ENCODE data around the gene SLC16A5.

The SLC16A5 gene

DNA sequence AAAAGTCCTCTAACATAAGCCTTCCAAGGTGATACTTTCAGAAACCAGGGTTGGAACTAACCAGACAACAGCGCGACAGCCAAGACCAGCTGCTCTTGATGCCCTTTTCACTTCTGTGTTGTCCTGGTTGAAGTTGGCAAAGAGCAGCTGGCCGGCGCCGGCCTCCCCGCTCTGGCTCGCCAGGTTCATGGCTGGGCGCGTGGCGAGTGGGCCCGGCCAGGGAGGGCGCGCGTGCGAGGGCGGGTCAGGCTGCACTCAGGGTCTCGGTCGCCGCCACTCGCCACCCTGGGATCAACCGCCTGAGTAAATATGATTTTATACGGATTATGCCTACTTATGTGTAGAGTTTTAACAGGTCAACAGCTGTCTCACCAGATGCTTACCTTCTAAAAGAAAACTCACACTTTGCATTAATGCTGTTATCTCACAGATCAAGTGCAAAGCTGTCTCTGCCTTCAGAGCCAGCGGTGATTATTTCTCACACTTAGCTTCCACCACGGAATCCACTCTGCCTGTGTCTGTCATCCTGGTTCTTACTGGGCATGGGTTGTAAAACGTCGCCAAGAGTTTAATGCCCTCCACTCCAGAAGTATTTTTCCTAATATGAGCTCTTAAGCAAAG, 27.2 kb upstream of the SLC16A5 start:
- TF ChIP-seq, protein P1, sequence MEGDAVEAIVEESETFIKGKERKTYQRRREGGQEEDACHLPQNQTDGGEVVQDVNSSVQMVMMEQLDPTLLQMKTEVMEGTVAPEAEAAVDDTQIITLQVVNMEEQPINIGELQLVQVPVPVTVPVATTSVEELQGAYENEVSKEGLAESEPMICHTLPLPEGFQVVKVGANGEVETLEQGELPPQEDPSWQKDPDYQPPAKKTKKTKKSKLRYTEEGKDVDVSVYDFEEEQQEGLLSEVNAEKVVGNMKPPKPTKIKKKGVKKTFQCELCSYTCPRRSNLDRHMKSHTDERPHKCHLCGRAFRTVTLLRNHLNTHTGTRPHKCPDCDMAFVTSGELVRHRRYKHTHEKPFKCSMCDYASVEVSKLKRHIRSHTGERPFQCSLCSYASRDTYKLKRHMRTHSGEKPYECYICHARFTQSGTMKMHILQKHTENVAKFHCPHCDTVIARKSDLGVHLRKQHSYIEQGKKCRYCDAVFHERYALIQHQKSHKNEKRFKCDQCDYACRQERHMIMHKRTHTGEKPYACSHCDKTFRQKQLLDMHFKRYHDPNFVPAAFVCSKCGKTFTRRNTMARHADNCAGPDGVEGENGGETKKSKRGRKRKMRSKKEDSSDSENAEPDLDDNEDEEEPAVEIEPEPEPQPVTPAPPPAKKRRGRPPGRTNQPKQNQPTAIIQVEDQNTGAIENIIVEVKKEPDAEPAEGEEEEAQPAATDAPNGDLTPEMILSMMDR (IDR thresholded peaks at IDR 0.05; ENCODE audit: borderline replicate concordance, control extremely low read depth, extremely low read depth, insufficient read depth, missing control alignments), result no peak
- in situ Hi-C loops (cut with MboI; ENCODE audit: low sequenced_read_pairs, unreplicated experiment), result no loop called here
- DNase-seq (ENCODE audit: low spot score), result no peak

DNA sequence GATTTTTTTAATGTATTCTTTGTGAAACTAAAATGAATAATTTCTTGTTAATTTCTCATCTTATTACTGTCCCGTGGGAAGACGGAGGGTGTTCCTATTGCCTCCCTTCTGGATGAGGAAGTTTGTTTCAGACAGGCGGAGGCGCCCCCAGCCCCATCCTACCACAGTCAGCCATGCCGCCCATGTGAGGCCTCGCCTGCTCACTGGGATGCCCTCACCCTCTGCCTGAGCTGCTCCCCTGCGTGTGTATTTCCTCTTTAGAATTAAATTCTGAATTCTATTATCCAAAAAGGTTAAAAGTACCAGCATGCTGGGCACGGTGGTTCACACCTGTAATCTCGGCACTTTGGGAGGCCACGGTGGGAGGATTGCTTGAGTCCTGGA, 26.7 kb upstream of the SLC16A5 start:
- TF ChIP-seq, protein P1 (IDR thresholded peaks at IDR 0.05; ENCODE audit: borderline replicate concordance, control extremely low read depth, extremely low read depth, insufficient read depth, missing control alignments), result no peak
- in situ Hi-C loops (cut with MboI; ENCODE audit: low sequenced_read_pairs, unreplicated experiment), result no loop called here

DNA sequence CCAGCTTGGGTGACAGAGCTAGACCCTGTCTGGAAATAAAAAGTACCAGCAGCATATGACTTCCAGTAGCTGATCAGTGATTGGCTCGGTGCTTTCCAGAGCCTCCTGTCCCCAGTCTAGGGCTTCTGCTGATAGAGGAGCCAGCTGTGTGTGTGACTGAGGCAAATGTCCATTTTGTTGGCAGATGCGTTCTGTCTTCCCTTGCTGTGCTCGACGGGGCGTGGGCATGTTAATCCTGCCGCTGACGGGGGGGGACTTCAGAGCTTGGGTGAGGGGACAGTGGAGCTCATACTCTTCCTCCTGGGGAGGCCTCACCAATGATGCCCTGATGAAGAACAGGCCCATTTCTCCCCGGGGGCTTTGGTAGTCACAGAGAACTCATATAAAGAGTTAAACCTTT, 26.1 kb upstream of the SLC16A5 start:
- in situ Hi-C loops (cut with MboI; ENCODE audit: low sequenced_read_pairs, unreplicated experiment), result no loop called here
- no peak for DNase-seq (ENCODE audit: low spot score)
- TF ChIP-seq, protein P1 (IDR thresholded peaks at IDR 0.05; ENCODE audit: borderline replicate concordance, control extremely low read depth, extremely low read depth, insufficient read depth, missing control alignments), result no peak

More for the DNA sequence above, 26.7 kb upstream of the SLC16A5 start:
- no peak for DNase-seq (ENCODE audit: low spot score)

DNA sequence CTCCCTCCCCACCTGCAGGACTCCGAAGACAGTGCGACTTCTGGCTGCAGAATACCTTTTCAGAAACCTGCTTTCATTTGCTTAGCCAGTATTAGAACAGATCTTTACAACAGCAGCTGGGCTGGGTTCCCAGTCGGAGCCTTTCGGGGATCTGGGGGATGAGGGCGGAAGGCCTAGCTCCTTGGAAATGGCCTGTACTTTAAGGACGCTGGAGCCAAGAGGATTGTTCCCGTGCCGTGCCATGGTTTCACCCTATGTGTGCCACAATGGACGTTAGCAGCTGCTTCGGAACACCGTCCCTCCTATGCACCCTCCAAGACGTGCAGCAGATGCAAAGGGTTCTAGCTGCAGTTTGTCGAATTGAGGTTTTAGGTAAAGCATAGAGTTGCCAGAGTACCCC, 24.6 kb upstream of the SLC16A5 start:
- in situ Hi-C loops (cut with MboI; ENCODE audit: low sequenced_read_pairs, unreplicated experiment), result no loop called here
- no peak for DNase-seq (ENCODE audit: low spot score)
- TF ChIP-seq, protein P1 (IDR thresholded peaks at IDR 0.05; ENCODE audit: borderline replicate concordance, control extremely low read depth, extremely low read depth, insufficient read depth, missing control alignments), result no peak

DNA sequence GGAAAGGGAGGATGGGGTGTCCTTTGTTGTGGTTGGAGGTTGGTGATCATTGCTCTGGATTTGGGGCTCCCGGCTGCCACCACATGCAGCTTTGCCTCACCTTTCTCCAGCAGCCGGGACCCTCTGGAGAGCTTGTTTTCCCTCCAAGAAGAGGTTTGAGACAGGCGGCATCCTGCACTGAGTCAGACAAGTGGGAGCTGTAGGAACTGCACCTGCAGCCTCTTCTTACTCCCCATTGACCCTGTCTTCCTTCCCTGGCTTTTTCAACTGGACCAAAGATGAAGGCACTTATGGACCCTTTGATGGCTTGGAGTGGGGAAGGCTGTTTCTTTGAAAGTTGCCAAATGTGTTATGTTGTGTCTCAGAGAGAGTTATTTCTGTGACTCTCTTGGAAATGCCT, 24.1 kb upstream of the SLC16A5 start:
- in situ Hi-C loops (cut with MboI; ENCODE audit: low sequenced_read_pairs, unreplicated experiment), result no loop called here
- no peak for DNase-seq (ENCODE audit: low spot score)

DNA sequence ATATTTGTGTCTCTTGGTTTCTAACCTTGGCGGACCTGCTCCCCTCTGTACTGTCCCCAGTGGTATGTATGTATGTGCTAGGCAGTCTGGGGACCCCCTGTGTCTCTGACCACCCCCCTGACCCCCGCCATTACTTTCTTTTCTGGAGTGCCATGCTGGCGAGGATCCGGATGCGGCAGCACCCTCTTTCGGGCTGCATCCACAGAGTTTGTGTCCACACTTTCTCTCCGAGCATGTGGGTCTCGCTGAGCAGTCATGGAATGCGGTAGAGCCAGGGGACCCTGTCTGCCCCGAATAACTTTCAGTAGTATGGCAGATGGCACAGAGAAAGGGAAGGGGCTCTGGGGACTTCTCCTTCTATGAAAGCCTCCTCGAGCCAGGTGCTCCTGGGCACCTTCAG, 23.7 kb upstream of the SLC16A5 start:
- in situ Hi-C loops (cut with MboI; ENCODE audit: low sequenced_read_pairs, unreplicated experiment), result no loop called here
- TF ChIP-seq, protein P1 (IDR thresholded peaks at IDR 0.05; ENCODE audit: borderline replicate concordance, control extremely low read depth, extremely low read depth, insufficient read depth, missing control alignments), result no peak
- no peak for DNase-seq (ENCODE audit: low spot score)

More for the DNA sequence above, 24.1 kb upstream of the SLC16A5 start:
- TF ChIP-seq, protein P1 (IDR thresholded peaks at IDR 0.05; ENCODE audit: borderline replicate concordance, control extremely low read depth, extremely low read depth, insufficient read depth, missing control alignments), result no peak
